K562 (cell line): ENCODE measurements around the gene MYO7A. TPM values are rescaled to one million over a fixed set of nuclear protein-coding genes. Genes with fewer than 3 reads are reported as not detected.

Source experiments
- ATAC-seq: fragments of 200-7000 bp; cut with Tn5 transposase; 3 replicates; pipeline ENCODE4 v1.9.1; 2020; ENCODE audit warnings: moderate library complexity
- BruUV-seq: library from RNA; stranded (reverse); fragments of 400-500 nt; replicated peaks from 2 replicates; lab custom pipeline; 2021; lab: Mats Ljungman, UMichigan
- CTCF ChIA-PET: fragments of 300-600 bp; formaldehyde crosslinking; extraction: SDS; loops from one replicate; lab custom pipeline; 2021; ENCODE audit warnings: low intra/inter-chr PET ratio; lab: Yijun Ruan, JAX
- POLR2A ChIA-PET: fragments of 300-600, 350-650 bp; sonication (Branson Sonifier 250); formaldehyde crosslinking; extraction: SDS; loops from one replicate; lab custom pipeline; 2021; ENCODE audit warnings: antibody characterized with exemption, inconsistent platforms; lab: Yijun Ruan, JAX
- DNase-seq, 4 experiments: peaks; one replicate each; pipeline versions ENCODE4 v3.0.0 to v3.0.0-alpha.2; 2011 to 2018; ENCODE audit warnings: low spot score in 3 of 4, mixed read lengths in 3 of 4; ENCODE audit errors: extremely low read depth in 1 of 4
- FAIRE-seq: peaks from 2 replicates; lab custom pipeline; 2011; peaks lifted over from hg19 to GRCh38; lab: Jason Lieb, UNC
- H2AFZ ChIP-seq: 2 replicates; pipeline ENCODE4 v1.6.0; 2011; ENCODE audit warnings: low read depth, low read length, control low read depth, inconsistent platforms
- H3K27ac ChIP-seq: fragments of 200-600 bp; 3 replicates; pipeline ENCODE4 v1.8.0; 2011; ENCODE audit warnings: low read depth, mild to moderate bottlenecking, control low read depth, inconsistent platforms, low read length, moderate library complexity, mixed read lengths; ENCODE audit errors: extremely low read depth
- H3K27me3 ChIP-seq, 2 experiments: fragments of 300-600 bp in 1 of 2; 2 replicates in 1 of 2; 3 replicates in 1 of 2; pipeline versions ENCODE4 v1.6.0 to v1.8.0; 2011; ENCODE audit warnings: inconsistent platforms in 2 of 2, low read length in 2 of 2, mild to moderate bottlenecking in 1 of 2, mixed read lengths in 1 of 2, moderate library complexity in 1 of 2; ENCODE audit not compliant: control insufficient read depth in 2 of 2, insufficient read depth in 2 of 2
- H3K36me3 ChIP-seq: fragments of 300-600 bp; 3 replicates; pipeline ENCODE4 v1.8.0; 2011; ENCODE audit warnings: mild to moderate bottlenecking, low read length, inconsistent platforms; ENCODE audit not compliant: control insufficient read depth, insufficient read depth
- H3K4me1 ChIP-seq, 2 experiments: fragments of 200-600 bp in 1 of 2; replicated peaks in 1 of 2; 2 replicates in 1 of 2; 3 replicates in 1 of 2; pipeline versions ENCODE4 v1.5.1 to v1.8.0; 2011; ENCODE audit warnings: inconsistent platforms in 2 of 2, low read length in 2 of 2, mild to moderate bottlenecking in 1 of 2, mixed read lengths in 1 of 2, moderate library complexity in 1 of 2; ENCODE audit not compliant: control insufficient read depth in 2 of 2, insufficient read depth in 2 of 2
- H3K4me2 ChIP-seq: 2 replicates; pipeline ENCODE4 v1.6.1; 2011; ENCODE audit warnings: low read length, control low read depth, inconsistent platforms, mixed read lengths; ENCODE audit not compliant: insufficient read depth
- H3K4me3 ChIP-seq: fragments of 200-600 bp; sonication (generic), shearing (Covaris generic); 2 replicates; pipeline ENCODE4 v1.5.1; 2016; ENCODE audit warnings: control low read depth, inconsistent platforms
- H3K79me2 ChIP-seq: fragments of 200-600 bp; 3 replicates; pipeline ENCODE4 v1.8.0; 2011; ENCODE audit warnings: low read length, inconsistent platforms; ENCODE audit not compliant: control insufficient read depth, insufficient read depth
- H3K9ac ChIP-seq, 2 experiments: 2 replicates each; pipeline versions ENCODE4 v1.6.0 to v1.6.1; 2011; ENCODE audit warnings: low read depth in 2 of 2, low read length in 2 of 2, control low read depth in 1 of 2, inconsistent platforms in 1 of 2, mild to moderate bottlenecking in 1 of 2, mixed read lengths in 1 of 2; ENCODE audit not compliant: insufficient read depth in 1 of 2
- H3K9me1 ChIP-seq: one replicate; pipeline ENCODE4 v1.6.0; 2011; ENCODE audit warnings: inconsistent platforms, mild to moderate bottlenecking, low read length, moderate library complexity; ENCODE audit not compliant: control insufficient read depth, insufficient read depth
- H3K9me3 ChIP-seq: replicated peaks from 2 replicates; pipeline ENCODE4 v1.5.1; 2011; ENCODE audit warnings: low read depth, low read length, inconsistent platforms; ENCODE audit not compliant: control insufficient read depth, insufficient read depth
- H4K20me1 ChIP-seq: replicated peaks from 2 replicates; pipeline ENCODE4 v1.6.1; 2011; ENCODE audit warnings: low read length, inconsistent platforms, mixed read lengths; ENCODE audit not compliant: control insufficient read depth, insufficient read depth
- HOXB6 ChIP-seq: fragments of 250-450 bp; sonication (Bioruptor Pico); IDR thresholded peaks from 2 replicates; pipeline ENCODE4 v1.5.1; 2022; ENCODE audit warnings: mild to moderate bottlenecking, borderline replicate concordance
- PKNOX1 ChIP-seq: fragments of 450-650 bp; IDR thresholded peaks from 2 replicates; pipeline ENCODE4 v1.6.1; 2016
- ZC3H11A ChIP-seq: IDR thresholded peaks from 2 replicates; pipeline ENCODE4 v1.6.1; 2012; ENCODE audit warnings: low read depth, low read length, improper control_type of control experiment
- WGBS: fragments of 100-300 bp; shearing (Covaris generic); methylation state at CpG from one replicate; pipeline ENCODE4 v1.1.6; 2016; ENCODE audit warnings: low coverage, mixed read lengths; ENCODE audit not compliant: insufficient coverage; ENCODE audit errors: missing lambda C conversion rate; 5-methylcytosine and 5-hydroxymethylcytosine counted together
- in situ Hi-C: fragments of 300-500 bp; cut with MboI; formaldehyde crosslinking; loops from 4 replicates; pipeline ENCODE4 v1.15.0; 2018; ENCODE audit warnings: inconsistent platforms, mixed read lengths
- intact Hi-C: fragments of 100-400 bp; cut with micrococcal nuclease; formaldehyde crosslinking; loops from 2 replicates; pipeline ENCODE4 v1.14.2; 2022
- polyA plus RNA-seq, 8 experiments: library from polyadenylated mRNA; depleted of rRNA in 4 of 8; stranded (reverse) in 5 of 8; unstranded in 3 of 8; fragments of >200 nt; fragmentation: Nextera tagmentation in 2 of 8; fragmentation: Illumina TruSeq in 1 of 8; extraction: Ambion mirVana in 2 of 8; extraction: Trizol in 1 of 8; gene quantifications; 2 replicates each; pipeline versions ENCODE4 v1.2.1 to v1.2.3, GENCODE V29; 2011 to 2014; ENCODE audit warnings: inconsistent platforms in 1 of 8, missing spikeins in 1 of 8
- total RNA-seq, 7 experiments: library from RNA; depleted of rRNA in 6 of 7; stranded (reverse); fragments of >200 nt in 6 of 7; fragmentation: Illumina TruSeq in 2 of 7; extraction: Trizol in 2 of 7; gene quantifications; 2 replicates each; pipeline versions ENCODE4 v1.2.1 to v1.2.3, GENCODE V29; 2011 to 2021; ENCODE audit warnings: low replicate concordance in 1 of 7

The MYO7A gene
- total and polyA plus RNA-seq, 9 of the 15 experiments (the other 6 are each of a cell fraction or from before 2014, with no cell fraction given), result 0.01 to 0.11 (median 0.07) TPM; not detected in 1

- no peaks in the 10 kb centered on the region for H3K79me2 ChIP-seq
- CTCF ChIA-PET, result no interaction called here
- WGBS, result 3% methylated on average over 11 of the region's 11 CpGs
- H3K27me3 ChIP-seq, result peaks cover 23 to 72% of the 10 kb centered on the region in 2 experiments; a peak in 4 of 5 replicates
- H3K4me3 ChIP-seq, result no peak overlapping the region
- no peak overlapping the region for H3K9ac ChIP-seq
- H3K27ac ChIP-seq, result no peak overlapping the region
- intact Hi-C loops, result no loop called here
- peak; percentile 65 for TF ChIP-seq PKNOX1
- TF ChIP-seq HOXB6 (CRISPR knock-in tag), result no peak
- TF ChIP-seq ZC3H11A, result no peak
- DNase-seq (no peak), FAIRE-seq (no peak), ATAC-seq (no peak)
- peaks cover 2% of the 10 kb centered on the region for H3K9me1 ChIP-seq
- POLR2A ChIA-PET, result no interaction called here
- no peaks in the 10 kb centered on the region for H3K36me3 ChIP-seq
- H3K9me3 ChIP-seq, result no peaks in the 10 kb centered on the region
- BruUV-seq, result no TSS peak
- no peak overlapping the region for H2AFZ ChIP-seq
- H3K4me2 ChIP-seq, result no peak overlapping the region
- H4K20me1 ChIP-seq, result no peaks in the 10 kb centered on the region
- H3K4me1 ChIP-seq, result no peaks in the 10 kb centered on the region
- in situ Hi-C loops, result loop anchor here (10.0 kb wide), 1 partner anchor 136 kb away; no protein-coding TSS in a partner anchor
Observed at GRCh38 chr11:77181226-77181625, 53.2 kb downstream of the MYO7A start.
